Activated CD4-positive, alpha-beta T cell treated with anti-CD3 and anti-CD28 coated beads for 36 hours (primary cell): ENCODE results near the gene PPP1R1B. TPM values are rescaled to one million over a fixed set of nuclear protein-coding genes. Genes with fewer than 3 reads are reported as not detected.

Experiments
- ATAC-seq: fragments of 200-7000 bp; cut with Tn5 transposase; one replicate; pipeline ENCODE4 v1.10.0; 2021; ENCODE audit warnings: mild to moderate bottlenecking, moderate library complexity
- CTCF ChIA-PET: fragments of 350-600 bp; sonication (Branson Sonifier 250); formaldehyde crosslinking; loops from one replicate; lab custom pipeline; 2021; ENCODE audit warnings: antibody characterized with exemption; lab: Charles Lee
- POLR2A ChIA-PET: fragments of 350-600 bp; sonication (Branson Sonifier 250); formaldehyde crosslinking; loops from one replicate; lab custom pipeline; 2021; ENCODE audit warnings: antibody characterized with exemption, inconsistent platforms; lab: Charles Lee
- DNase-seq: peaks from one replicate; pipeline ENCODE4 v3.0.0-alpha.2; 2020
- H3K27ac Mint-ChIP-seq: one replicate; pipeline ENCODE4 v1.8.0; 2021; ENCODE audit warnings: mixed read lengths
- H3K27me3 Mint-ChIP-seq: one replicate; pipeline ENCODE4 v1.8.0; 2021; ENCODE audit warnings: mixed read lengths
- H3K36me3 Mint-ChIP-seq: one replicate; pipeline ENCODE4 v1.8.0; 2021; ENCODE audit warnings: low read depth, mixed read lengths
- H3K4me1 Mint-ChIP-seq: one replicate; pipeline ENCODE4 v1.8.0; 2021; ENCODE audit warnings: mixed read lengths
- H3K4me3 Mint-ChIP-seq: one replicate; pipeline ENCODE4 v1.8.0; 2021; ENCODE audit warnings: mild to moderate bottlenecking, moderate library complexity, mixed read lengths
- H3K9me3 Mint-ChIP-seq: one replicate; pipeline ENCODE4 v1.8.0; 2021; ENCODE audit warnings: low read depth, mixed read lengths
- intact Hi-C, 2 experiments: fragments of 100-400 bp; cut with DNase I in 1 of 2; cut with micrococcal nuclease in 1 of 2; formaldehyde crosslinking; loops; one replicate each; pipeline versions ENCODE4 v1.14.2 to v1.15.1; 2022 to 2024; cut with DNase I, micrococcal nuclease
- total RNA-seq, 2 experiments: library from RNA; stranded (reverse); gene quantifications; one replicate each; pipeline ENCODE4 v1.2.3, GENCODE V29; 2021

Gene PPP1R1B
- total RNA-seq, 2 experiments from 2014 or later, result 0.18 TPM; not detected in 1

GRCh38 chr17:39601758-39602532 is 24.8 kb upstream of the PPP1R1B start:
- H3K27me3 Mint-ChIP-seq, result peaks cover 69% of the 10 kb centered on the region
- CTCF ChIA-PET, result interaction anchor here (1.2 to 3.9 kb wide), 2 partner anchors 21 to 26 kb away, joined by 5 to 30 read pairs; no protein-coding TSS in a partner anchor
- H3K27ac Mint-ChIP-seq, result no peak overlapping the region
- DNase-seq (no peak), ATAC-seq (no peak)
- no peak overlapping the region for H3K4me3 Mint-ChIP-seq
- H3K36me3 Mint-ChIP-seq, result no peaks in the 10 kb centered on the region
- POLR2A ChIA-PET, result no interaction called here
- peaks cover 26% of the 10 kb centered on the region for H3K4me1 Mint-ChIP-seq
- H3K9me3 Mint-ChIP-seq, result no peaks in the 10 kb centered on the region
- intact Hi-C loops, result no loop called here

DNA sequence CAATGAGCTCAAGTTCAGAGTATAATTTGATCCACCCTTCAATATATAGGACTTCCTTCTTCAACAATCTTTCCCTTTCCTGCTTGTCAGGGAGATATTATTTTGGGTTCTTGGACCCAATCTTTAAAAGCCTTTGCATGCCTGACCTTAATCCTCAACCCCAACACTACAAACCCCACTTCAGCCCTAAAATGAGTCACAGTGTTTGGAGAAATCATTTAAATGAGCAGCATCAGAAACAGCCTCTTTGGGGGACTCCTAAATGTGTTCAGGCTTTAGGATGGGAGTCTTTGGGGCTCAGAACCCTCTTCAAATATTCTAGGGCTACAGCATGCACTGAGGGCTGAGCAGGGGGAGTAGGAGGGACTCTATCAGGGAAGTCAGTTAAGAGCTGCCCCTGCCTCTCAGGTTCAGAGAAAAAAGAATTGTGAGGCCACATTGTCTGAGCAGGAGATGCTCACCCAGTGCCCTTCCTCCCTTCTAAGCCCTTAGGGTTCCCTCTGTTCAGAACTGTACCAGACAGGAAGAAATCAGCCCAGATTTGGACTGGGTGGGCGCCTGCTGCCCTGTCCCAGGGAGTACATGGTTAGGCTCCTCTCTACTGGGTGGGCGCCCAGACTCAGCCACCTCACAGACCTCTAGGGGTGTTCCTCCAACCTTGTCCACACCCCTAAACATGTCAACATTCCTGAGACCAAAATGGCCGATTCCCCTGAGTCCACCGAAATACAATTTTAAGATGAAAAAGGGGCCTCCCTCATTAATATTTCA is 24.0 kb upstream of the PPP1R1B start:
- ATAC-seq, result no peak
- ChIA-PET POLR2A (no interaction called here), CTCF (interaction anchor here (1.1 kb wide), 1 partner anchor 21 kb away, joined by 3 read pairs; no protein-coding TSS in a partner anchor)
- Mint-ChIP-seq H3K9me3 (no peaks in the 10 kb centered on the region), H3K4me1 (peaks cover 27% of the 10 kb centered on the region), H3K27me3 (peaks cover 69% of the 10 kb centered on the region), H3K4me3 (no peak overlapping the region), H3K36me3 (no peaks in the 10 kb centered on the region), H3K27ac (no peak overlapping the region)
- intact Hi-C loops, result no loop called here
- DNase-seq, result no peak

DNA sequence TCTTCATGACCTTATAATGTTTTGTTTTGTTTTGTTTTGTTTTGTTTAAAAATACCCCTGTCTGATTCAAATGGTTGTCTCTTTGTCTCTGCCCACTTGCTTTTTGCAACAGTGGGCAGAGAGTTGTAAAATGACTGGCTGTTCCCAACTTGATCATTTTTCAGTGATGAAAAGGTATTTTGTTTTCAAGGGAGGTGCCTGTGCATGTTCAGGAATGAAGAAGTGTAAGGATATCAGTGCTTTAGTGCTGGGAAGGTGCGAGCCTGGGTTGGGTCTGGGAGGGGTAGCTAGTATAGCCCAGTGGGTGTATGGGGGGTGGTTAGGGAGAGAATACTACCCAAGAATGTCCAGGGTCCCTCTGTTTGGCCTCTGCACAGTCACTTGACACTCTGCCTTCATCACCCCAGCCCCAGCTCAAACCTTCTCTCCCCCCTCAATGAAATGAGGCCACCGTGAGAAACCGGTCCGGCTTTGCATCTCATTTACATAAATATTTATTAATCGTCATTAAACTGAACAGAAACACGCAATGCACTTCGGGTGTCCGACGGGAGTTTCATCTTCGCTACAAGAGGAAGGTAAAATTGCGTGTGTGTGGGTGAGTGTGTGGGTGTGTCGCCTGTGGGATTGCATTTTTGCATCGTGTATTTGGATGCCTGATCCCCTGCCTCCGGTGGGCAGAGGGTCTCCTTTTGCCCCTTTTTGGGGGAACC is 23.3 kb upstream of the PPP1R1B start:
- intact Hi-C loops, result no loop called here
- ChIA-PET CTCF (interaction anchor here (1.1 kb wide), 1 partner anchor 20 kb away, joined by 3 read pairs; no protein-coding TSS in a partner anchor), POLR2A (no interaction called here)
- H3K4me3 Mint-ChIP-seq, result no peak overlapping the region
- H3K4me1 Mint-ChIP-seq, result peaks cover 22% of the 10 kb centered on the region
- H3K27ac Mint-ChIP-seq, result no peak overlapping the region
- no peak for ATAC-seq
- peaks cover 63% of the 10 kb centered on the region for H3K27me3 Mint-ChIP-seq
- no peaks in the 10 kb centered on the region for H3K36me3 Mint-ChIP-seq
- H3K9me3 Mint-ChIP-seq, result no peaks in the 10 kb centered on the region
- no peak for DNase-seq

DNA sequence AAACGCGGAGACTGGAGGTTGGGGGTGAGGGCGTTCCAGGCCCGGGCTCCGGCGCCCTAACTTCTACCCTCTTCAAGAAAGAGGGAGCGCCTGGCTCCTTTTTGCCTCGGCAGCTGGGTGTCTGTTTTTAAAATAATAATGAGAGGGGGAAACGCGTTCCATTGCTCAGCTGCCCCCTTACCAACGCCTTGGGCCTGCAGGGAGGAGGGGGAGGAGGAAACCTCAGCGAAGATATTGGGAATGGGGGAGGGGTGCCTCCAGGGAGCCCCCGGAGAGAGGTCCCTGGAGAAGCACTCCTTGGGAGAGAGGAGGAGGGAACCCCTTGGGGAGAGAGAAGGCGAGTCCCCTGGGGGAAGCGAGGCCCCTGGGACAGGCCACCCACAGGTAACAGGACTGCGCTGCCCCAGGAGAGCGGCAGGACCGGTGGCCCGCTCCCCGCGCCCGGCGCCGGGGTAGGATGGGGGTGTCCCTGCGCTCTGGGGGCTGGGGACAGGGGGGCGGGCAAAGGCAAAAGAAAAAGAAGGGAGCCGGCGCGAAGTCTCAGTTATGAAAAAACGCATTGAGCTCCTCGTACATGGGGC is 21.8 kb upstream of the PPP1R1B start:
- Mint-ChIP-seq H3K27me3 (peaks cover 66% of the 10 kb centered on the region), H3K27ac (no peak overlapping the region), H3K36me3 (no peaks in the 10 kb centered on the region), H3K4me1 (peaks cover 22% of the 10 kb centered on the region), H3K9me3 (no peaks in the 10 kb centered on the region), H3K4me3 (no peak overlapping the region)
- CTCF ChIA-PET, result interaction anchor here (0.7 to 1.5 kb wide), 4 partner anchors 17 to 50 kb away, joined by 3 to 4 read pairs (median 4); no protein-coding TSS in a partner anchor
- POLR2A ChIA-PET, result interaction anchor here (0.6 to 0.7 kb wide), 3 partner anchors 18 to 570 kb away, joined by 4 to 12 read pairs (median 5); no protein-coding TSS in a partner anchor
- ATAC-seq (no peak), DNase-seq (no peak)
- intact Hi-C loops, result no loop called here

DNA sequence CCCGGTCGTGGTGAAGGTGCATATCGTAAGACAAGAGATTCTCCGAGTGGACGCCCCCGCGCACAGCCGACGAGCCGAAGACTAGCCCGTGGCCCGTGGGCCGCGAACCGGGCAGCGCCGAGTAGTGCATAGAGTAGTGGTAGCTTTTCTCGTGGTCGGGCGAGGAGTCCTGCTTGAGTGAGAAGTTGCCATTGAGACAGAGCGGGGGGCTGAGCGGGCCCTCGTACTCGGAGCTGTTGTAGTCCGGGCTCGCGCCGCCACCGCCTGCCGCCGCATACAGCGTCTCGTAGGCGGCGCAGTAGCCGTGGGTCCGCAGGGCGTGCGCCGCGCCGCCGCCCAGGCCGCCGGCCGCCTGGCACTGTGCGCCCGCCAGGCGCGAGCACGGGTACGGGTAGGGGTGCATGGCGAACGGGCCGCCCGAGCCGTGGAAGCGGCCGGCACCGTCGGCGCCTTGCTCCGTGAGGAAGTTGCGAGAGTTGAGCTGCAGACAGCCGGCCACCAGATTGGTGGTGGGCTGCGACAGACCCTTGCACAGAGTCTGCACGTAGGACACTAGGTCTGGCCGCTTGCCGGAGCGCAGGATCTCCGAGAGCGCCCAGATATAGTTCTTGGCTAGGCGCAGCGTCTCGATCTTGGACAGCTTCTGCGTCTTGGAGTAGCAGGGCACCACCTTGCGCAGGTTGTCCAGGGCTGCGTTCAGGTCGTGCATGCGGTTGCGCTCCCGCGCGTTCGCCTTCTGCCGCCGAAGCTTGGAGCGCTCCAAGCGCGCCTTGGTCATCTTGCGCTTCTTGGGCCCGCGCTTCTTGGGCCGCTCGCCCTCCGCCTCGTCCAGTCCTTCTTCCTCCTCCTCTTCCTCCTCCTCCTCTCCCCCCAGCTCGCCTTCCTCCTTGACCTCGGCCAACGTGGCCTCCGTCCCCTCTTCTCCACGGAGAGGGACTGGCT is 21.0 kb upstream of the PPP1R1B start:
- ChIA-PET POLR2A (interaction anchor here (0.6 kb wide), 2 partner anchors 127 to 569 kb away, joined by 4 to 5 read pairs; no protein-coding TSS in a partner anchor), CTCF (interaction anchor here (0.7 to 2.8 kb wide), 4 partner anchors 16 to 29 kb away, joined by 3 to 12 read pairs (median 4); no protein-coding TSS in a partner anchor)
- intact Hi-C loops, result no loop called here
- DNase-seq, result peak; percentile 49
- Mint-ChIP-seq H3K27ac (no peak overlapping the region), H3K9me3 (no peaks in the 10 kb centered on the region), H3K36me3 (no peaks in the 10 kb centered on the region), H3K4me3 (no peak overlapping the region), H3K4me1 (peaks cover 21% of the 10 kb centered on the region), H3K27me3 (peaks cover 61% of the 10 kb centered on the region)
- ATAC-seq, result no peak

DNA sequence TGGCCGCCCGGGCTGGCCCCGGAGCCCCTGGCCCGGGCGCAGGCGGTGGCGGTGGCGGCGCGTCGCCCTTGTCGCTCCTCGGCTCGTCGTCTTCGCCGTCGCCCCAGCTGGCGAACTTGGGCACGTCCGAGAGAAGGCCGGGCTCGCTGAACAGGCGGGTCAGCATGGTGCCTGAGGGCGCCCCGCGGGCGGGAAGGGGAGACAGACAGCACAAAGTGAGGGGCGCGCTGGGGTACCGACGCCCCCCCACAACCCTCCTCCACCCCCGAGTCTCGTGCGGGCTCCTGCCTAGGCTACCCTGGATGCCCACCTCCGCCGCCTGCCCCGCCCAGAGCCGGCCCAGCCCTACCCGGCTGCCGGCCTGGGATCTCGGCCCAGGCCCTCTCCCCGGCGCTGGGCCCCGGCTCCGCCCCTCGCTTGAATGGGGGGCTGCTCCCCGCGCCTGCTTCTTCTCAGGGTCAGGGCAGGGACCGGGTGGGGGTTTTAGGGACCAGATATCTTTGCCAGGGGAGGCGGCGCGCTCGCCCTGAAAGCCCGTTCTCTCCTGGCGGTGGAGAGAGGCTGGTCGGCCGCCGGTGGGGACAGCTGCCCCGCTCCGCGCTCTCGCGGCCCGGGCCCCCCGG is 20.2 kb upstream of the PPP1R1B start:
- intact Hi-C loops, result no loop called here
- no peak for ATAC-seq

GRCh38 chr17:39607057-39607850 is 19.5 kb upstream of the PPP1R1B start:
- Mint-ChIP-seq H3K4me3 (no peak overlapping the region), H3K36me3 (no peaks in the 10 kb centered on the region), H3K27me3 (peaks cover 47% of the 10 kb centered on the region), H3K4me1 (peaks cover 21% of the 10 kb centered on the region), H3K27ac (no peak overlapping the region), H3K9me3 (no peaks in the 10 kb centered on the region)
- POLR2A ChIA-PET, result no interaction called here
- CTCF ChIA-PET, result interaction anchor here (0.6 to 2.8 kb wide), 2 partner anchors 15 to 401 kb away, joined by 7 to 12 read pairs; no protein-coding TSS in a partner anchor
- DNase-seq, result no peak
- intact Hi-C loops, result no loop called here
- ATAC-seq, result no peak

More for the DNA sequence above, 20.2 kb upstream of the PPP1R1B start:
- ChIA-PET POLR2A (no interaction called here), CTCF (interaction anchor here (0.6 to 2.8 kb wide), 3 partner anchors 15 to 400 kb away, joined by 4 to 12 read pairs (median 7); no protein-coding TSS in a partner anchor)
- Mint-ChIP-seq H3K4me3 (no peak overlapping the region), H3K9me3 (no peaks in the 10 kb centered on the region), H3K27ac (no peak overlapping the region), H3K36me3 (no peaks in the 10 kb centered on the region), H3K27me3 (peaks cover 54% of the 10 kb centered on the region), H3K4me1 (peaks cover 21% of the 10 kb centered on the region)
- no peak for DNase-seq

DNA sequence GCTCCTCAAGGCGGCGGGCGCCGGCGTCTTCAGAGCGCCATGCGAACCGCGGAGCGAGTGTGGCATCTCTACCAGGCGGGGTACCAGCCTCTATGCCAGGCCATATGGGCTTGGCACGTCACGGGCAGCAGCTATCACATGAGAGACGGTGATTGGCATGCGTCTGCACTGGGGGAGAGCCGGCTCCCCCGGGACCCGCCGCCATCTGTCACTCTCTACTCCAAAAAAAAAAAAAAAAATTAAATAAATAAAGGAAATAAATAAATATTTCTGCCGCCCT is 19.0 kb upstream of the PPP1R1B start, which contains the start of gene NEUROD2:
NEUROD2 (minus strand) TSS at position 70 of the 280 bp plus-strand sequence. CDS start 1,321 bp downstream, outside the sequence.
- Mint-ChIP-seq H3K4me3 (no peak within 1 kb of the TSS), H3K4me1 (peaks cover 21% of the 10 kb centered on the region), H3K27me3 (peaks cover 42% of the 10 kb centered on the region), H3K36me3 (no peaks in the 10 kb centered on the region), H3K27ac (no peak within 1 kb of the TSS), H3K9me3 (no peaks in the 10 kb centered on the region)
- no peak for DNase-seq
- POLR2A ChIA-PET, result no interaction called here
- CTCF ChIA-PET, result interaction anchor here (2.8 kb wide), 1 partner anchor 14 kb away, joined by 12 read pairs; no protein-coding TSS in a partner anchor
- no peak for ATAC-seq
- intact Hi-C loops, result no loop called here
